ENCODE measurements around the gene NDUFC1.

DNA sequence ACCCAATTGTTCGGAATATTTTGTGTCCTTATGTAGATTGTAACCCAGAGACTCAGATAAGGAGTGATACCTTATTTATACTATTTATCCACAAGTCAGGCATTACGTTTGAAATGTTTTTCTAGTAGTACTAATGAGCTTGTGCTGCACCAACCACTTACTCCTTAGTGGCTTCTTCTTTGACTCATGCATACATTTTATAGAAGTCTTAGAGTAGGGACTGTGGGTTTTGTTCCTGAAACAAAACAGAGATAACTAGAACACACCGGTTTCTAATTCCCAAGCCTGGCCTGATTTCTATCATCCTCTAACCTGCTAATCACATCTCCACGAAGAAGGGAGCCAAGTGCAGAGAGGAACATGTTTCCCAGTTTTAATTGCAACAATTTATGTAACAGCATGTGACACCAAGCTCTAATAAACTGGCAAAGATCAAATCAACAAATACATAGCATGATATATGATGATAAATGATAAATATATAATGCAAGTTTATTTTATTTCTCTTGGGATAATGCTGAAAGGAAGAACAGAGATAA is 54.5 kb downstream of the NDUFC1 start:
- TF ChIP-seq, protein P1, sequence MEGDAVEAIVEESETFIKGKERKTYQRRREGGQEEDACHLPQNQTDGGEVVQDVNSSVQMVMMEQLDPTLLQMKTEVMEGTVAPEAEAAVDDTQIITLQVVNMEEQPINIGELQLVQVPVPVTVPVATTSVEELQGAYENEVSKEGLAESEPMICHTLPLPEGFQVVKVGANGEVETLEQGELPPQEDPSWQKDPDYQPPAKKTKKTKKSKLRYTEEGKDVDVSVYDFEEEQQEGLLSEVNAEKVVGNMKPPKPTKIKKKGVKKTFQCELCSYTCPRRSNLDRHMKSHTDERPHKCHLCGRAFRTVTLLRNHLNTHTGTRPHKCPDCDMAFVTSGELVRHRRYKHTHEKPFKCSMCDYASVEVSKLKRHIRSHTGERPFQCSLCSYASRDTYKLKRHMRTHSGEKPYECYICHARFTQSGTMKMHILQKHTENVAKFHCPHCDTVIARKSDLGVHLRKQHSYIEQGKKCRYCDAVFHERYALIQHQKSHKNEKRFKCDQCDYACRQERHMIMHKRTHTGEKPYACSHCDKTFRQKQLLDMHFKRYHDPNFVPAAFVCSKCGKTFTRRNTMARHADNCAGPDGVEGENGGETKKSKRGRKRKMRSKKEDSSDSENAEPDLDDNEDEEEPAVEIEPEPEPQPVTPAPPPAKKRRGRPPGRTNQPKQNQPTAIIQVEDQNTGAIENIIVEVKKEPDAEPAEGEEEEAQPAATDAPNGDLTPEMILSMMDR (IDR thresholded peaks at IDR 0.05) = no peak
- TF ChIP-seq POLR2A (IDR thresholded peaks at IDR 0.05) = no peak
- no peak for TF ChIP-seq POLR2AphosphoS5 (IDR thresholded peaks at IDR 0.05; ENCODE audit: insufficient read depth in 1 of 2, low read depth in 1 of 2)
